HG03135 (cell line): ENCODE measurements around the gene CCDC18.
"Not testable (repeated sequence)": the region's sequence is repeated elsewhere in the genome, so short reads cannot be mapped to it uniquely, and the experiment has no call there.

Experiments
- ATAC-seq: cut with Tn5 transposase; IDR thresholded peaks from one replicate; pipeline ENCODE4 v1.9.1; 2021; ENCODE audit warnings: mild to moderate bottlenecking, moderate library complexity; ENCODE audit not compliant: unreplicated experiment

CCDC18 gene

GRCh38 chr1:93238425-93238824, 57.9 kb downstream of the CCDC18 start:
- no peak for ATAC-seq

GRCh38 chr1:93239863-93240262, 59.3 kb downstream of the CCDC18 start:
- ATAC-seq, result no peak

GRCh38 chr1:93243233-93243632, 62.7 kb downstream of the CCDC18 start:
- not testable (repeated sequence) for ATAC-seq

DNA sequence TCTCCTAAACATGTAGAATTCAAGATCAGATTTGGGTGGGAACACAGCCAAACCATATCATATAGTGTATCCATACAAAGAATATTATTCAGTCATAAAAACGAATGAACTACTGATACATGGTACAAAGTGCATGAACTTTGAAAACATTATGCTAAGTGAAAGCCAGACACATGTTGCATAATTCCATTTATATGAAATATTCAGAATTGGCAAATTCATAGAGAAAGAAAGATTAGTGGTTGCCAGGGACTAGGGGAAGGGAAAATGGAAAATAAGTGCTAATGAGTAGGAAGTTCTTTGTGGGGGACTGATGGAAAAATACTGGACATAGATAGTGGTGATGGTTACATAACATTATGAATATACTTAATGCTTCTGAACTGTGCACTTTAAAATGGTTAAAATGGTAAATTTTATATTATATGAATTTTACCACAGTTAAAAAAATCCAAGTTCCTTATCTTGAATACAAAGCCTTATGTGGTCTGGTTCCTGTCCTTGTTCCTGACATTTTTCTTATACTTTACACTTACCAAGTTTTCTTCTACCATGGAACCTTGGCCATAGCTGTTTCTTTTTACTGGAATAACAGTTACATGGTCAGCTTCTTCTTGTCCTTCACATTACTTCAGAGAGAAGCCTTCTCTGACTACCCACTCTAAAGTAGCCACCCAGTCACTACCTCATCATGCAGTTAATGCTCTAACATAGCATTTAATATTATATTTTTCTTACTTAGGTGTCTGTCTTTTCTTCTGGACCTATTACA, 64.0 kb downstream of the CCDC18 start:
- no peak for ATAC-seq

GRCh38 chr1:93251966-93252365, 71.4 kb downstream of the CCDC18 start:
- ATAC-seq, result no peak

DNA sequence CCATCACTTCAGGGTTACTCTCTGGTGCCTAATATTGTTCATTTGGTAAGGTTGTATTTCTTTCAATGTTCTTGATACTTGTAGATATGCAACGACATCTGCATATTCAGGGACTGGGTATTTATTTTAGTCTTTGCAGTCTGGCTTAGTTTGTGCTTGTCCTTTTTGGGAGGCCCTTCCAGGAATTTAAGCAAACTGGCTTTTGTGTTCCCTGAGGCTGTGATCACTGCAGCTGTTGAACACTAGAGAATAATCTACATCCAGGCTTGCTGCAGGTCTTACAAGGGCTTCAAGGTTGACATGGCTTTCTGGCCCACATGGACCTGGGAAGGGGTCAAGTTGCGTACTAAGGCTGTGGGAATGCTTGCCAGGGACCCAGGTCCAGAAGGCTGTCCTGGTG, 72.1 kb downstream of the CCDC18 start:
- ATAC-seq, result no peak

- ATAC-seq, result no peak
Measured at GRCh38 chr1:93253516-93253915, 73.0 kb downstream of the CCDC18 start.

- ATAC-seq, result no peak
Measured at GRCh38 chr1:93255222-93256079, 74.9 kb downstream of the CCDC18 start.

GRCh38 chr1:93256433-93256832, 75.9 kb downstream of the CCDC18 start:
- ATAC-seq, result no peak

DNA sequence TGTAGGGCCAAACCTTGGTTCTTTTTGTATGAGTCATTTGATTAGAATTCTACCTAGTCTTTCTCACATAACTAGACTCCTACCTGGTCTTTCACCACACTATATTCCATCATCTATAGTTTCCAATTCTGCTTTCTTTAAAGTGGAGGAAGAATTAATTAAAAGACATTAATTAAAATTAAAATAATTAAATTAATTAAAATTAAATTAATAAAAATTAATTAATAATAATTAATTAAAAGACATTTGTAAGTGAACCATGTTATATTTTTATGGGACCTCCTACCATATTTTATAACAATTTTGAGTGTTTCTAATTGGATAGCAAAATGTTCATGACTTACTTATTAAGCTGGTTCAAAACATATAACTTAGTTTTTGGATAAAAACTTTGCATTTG, 77.4 kb downstream of the CCDC18 start:
- no peak for ATAC-seq

GRCh38 chr1:93260726-93261125, 80.2 kb downstream of the CCDC18 start:
- ATAC-seq, result not testable (repeated sequence)

DNA sequence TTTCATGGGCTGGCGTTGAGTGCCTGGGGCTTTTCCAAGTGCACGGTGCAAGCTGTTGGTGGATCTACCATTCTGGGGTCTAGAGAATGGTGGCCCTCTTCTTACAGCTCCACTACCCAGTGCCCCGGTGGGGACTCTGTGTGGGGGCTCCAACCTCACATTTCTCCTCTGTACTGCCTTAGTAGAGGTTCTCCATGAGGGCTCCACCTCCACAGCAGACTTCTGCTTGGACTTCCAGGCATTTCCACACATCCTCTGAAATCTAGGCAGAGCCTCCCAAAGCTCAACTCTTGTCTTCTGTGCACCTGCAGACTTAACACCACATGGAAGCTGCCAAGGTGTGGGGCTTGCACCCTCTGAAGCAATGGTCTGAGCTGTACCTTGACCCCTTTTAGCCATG, 82.1 kb downstream of the CCDC18 start:
- no peak for ATAC-seq

DNA sequence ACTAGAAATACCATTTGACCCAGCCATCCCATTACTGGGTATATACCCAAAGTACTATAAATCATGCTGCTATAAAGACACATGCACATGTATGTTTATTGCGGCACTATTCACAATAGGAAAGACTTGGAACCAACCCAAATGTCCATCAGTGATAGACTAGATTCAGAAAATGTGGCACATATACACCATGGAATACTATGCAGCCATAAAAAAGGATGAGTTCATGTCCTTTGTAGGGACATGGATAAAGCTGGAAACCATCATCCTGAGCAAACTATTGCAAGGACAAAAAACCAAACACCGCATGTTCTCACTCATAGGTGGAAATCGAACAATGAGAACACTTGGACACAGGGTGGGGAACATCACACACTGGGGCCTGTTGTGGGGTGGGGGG, 88.4 kb downstream of the CCDC18 start:
- not testable (repeated sequence) for ATAC-seq

DNA sequence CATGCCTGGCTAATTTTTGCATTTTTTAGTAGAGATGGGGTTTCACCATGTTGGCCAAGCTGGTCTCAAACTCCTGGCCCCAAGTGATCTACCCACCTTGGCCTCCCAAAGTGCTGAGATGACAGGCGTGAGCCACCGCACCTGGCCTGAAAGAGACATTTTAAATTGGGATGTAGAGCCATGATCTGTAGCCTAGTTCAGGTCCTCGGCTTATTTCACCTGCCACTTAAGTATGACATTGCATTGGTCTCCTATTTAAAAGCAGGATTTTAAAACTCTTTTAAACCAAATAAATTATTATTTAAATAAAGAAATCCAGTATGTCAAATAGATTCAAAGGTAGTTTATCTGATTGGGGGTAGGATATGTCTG, 94.7 kb downstream of the CCDC18 start:
- not testable (repeated sequence) for ATAC-seq

DNA sequence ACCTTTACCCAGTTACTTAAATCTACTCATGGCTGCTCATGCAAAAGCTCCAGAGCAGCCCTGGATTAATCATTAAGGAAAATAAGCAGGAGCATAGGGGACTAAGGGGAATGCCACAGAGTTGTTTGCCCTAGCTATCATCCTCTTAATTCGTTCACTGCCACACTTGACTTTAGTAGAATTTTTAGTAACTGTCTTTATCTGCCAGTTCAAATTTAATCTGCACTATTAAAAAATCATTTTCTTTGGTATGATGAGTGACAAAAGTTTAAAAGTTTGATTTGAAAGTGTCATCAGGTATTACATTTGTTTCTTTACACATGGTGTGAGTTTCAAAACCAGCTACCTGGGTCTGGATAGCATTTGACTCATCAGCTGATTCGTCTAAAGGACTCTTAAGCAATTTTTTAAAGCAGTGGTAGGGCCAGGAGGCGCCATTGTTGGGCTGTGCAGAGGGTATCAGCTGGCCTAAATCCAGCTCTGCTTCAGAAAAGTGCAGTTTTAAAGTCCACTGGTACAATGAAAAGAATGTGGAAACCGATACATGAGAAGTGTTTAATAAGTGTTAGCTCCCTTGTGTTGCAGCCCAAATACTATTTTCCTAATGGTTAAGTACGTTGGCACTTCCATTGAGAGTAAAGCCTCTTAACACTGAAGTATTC, 95.2 kb downstream of the CCDC18 start:
- no peak for ATAC-seq

- ATAC-seq, result not testable (repeated sequence)
Measured at GRCh38 chr1:93277530-93277929, 97.0 kb downstream of the CCDC18 start.

DNA sequence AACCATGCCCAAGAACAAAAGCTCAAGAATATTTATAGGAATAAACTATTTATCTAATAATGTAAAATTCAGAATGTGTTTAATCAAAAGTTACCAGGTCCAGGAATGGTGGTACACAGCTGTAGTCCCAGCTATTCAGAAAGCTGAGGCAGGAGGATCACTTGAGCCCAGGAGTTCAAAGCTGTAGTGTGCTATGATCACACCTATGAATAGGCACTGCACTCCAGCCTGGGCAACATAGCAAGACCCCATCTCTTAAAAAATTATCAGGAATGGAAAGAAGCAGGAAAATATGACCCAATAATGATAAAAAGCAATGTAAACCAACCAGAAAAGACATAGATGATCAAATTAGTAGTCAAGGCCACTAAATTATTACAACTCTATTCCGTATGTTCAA, 103.0 kb downstream of the CCDC18 start:
- no peak for ATAC-seq

DNA sequence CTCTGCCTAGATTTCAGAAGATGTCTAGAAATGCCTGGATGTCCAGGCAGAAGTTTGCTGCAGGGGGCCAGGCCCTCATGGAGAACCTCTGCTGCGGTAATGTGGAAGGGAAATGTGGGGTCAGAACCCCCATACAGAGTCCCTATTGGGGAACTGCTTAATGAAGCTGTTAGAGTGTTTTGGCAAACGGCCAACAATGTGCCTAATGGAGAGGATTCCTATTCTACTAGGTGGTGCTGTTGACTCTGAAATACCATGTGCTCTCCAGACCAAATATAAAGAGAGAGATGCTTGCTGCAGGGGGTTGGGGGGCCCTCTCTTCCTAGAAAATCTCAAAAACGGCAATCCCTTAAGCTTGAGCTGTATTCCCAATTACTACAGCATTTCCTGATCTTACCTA, 108.0 kb downstream of the CCDC18 start:
- no peak for ATAC-seq

DNA sequence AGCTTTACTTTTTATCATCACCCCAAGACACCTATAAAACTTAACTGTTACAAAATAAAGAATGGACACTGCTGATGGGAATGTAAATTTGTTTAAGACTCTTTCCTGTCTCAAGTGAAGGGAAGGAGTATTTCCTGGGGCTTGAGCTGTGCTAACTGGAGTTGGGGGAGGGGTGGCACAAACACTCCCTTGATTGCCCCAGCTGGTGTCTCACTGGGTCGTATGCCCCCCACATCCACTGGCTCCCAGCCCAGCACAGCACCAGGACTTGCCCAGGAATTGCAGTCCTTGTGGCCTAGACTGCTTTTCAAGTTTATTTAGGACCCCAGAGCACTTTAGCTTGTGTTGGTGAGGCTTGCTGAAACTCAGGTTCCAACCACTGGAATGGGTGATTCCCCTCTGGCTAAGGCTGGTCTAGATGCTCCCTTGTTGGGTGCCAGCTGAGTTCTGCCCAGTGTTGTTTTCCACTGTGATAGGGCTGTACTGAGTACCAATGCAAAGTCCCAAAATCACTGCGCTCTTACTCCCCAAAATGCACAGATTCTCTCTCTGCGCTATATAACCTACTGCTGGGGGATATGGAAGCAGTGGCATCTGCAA, 116.1 kb downstream of the CCDC18 start:
- no peak for ATAC-seq

DNA sequence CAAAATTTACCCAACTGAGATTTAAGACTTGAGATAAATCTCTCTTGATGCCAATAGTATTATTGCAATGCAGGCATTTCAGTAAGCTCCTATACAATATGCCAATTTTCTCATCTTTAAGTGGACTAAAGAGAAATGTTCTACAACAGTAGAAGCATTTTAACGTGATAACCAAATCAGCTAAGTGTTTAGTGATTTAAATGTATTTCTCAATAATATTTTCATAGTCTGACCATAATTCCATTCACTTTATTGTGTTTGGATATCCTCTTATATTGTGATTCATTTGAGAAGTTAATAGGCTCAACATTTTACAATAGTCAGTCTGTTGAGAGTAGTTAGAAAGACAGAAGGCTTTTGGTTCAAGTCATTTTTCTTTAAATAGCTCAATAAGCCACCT, 120.6 kb downstream of the CCDC18 start:
- ATAC-seq, result no peak

- ATAC-seq, result no peak
Measured at GRCh38 chr1:93302078-93302477, 121.6 kb downstream of the CCDC18 start.
